Activated CD8-positive, alpha-beta memory T cell treated with anti-CD3 and anti-CD28 coated beads for 1 hour (primary cell): Measurements from ENCODE around the gene ABCB8.

Source experiments
- DNase-seq, 2 donors: peaks; one replicate each; pipeline ENCODE4 v3.0.0-alpha.2; 2020; ENCODE audit warnings: low read depth in 1 of 2; ENCODE audit errors: extremely low read depth in 1 of 2

Gene ABCB8

GRCh38 chr7:151056666-151057505, 28.6 kb downstream of the ABCB8 start:
- no peak for DNase-seq

- no peak for DNase-seq
Measured at GRCh38 chr7:151057506-151057988, 29.3 kb downstream of the ABCB8 start, which contains the start of gene CDK5. Gene CDK5 (minus strand): TSS chr7:151057897. CDS start chr7:151057848, 49 bp downstream.

- DNase-seq = peak; percentile 93 to 96
Measured at GRCh38 chr7:151057989-151058780, 29.9 kb downstream of the ABCB8 start.

- DNase-seq = no peak
Measured at GRCh38 chr7:151058781-151059366, 30.6 kb downstream of the ABCB8 start.

- peak in 1 of 2 donors; percentile 69 for DNase-seq
Measured at GRCh38 chr7:151059367-151060112, 31.3 kb downstream of the ABCB8 start, which contains the start of gene SLC4A2. Gene SLC4A2 (plus strand): TSS chr7:151059589. CDS start chr7:151061988, 2,399 bp downstream.

GRCh38 chr7:151060113-151060415, 31.8 kb downstream of the ABCB8 start:
- no peak for DNase-seq

- no peak for DNase-seq
Measured at GRCh38 chr7:151060416-151061212, 32.4 kb downstream of the ABCB8 start.

- DNase-seq = no peak
Measured at GRCh38 chr7:151061213-151062110, 33.2 kb downstream of the ABCB8 start.

- no peak for DNase-seq
Measured at GRCh38 chr7:151062111-151062398, 33.8 kb downstream of the ABCB8 start.

GRCh38 chr7:151062399-151063211, 34.4 kb downstream of the ABCB8 start:
- DNase-seq = no peak

- DNase-seq = no peak
Measured at GRCh38 chr7:151063212-151063561, 34.9 kb downstream of the ABCB8 start.

- no peak for DNase-seq
Measured at GRCh38 chr7:151064454-151064853, 36.2 kb downstream of the ABCB8 start.

GRCh38 chr7:151064993-151065392, 36.7 kb downstream of the ABCB8 start:
- no peak for DNase-seq

GRCh38 chr7:151065516-151065915, 37.3 kb downstream of the ABCB8 start:
- DNase-seq = no peak

GRCh38 chr7:151066273-151066974, 38.2 kb downstream of the ABCB8 start:
- DNase-seq = no peak

GRCh38 chr7:151068069-151068773, 40.0 kb downstream of the ABCB8 start:
- no peak for DNase-seq
